Measurements from ENCODE around the gene SPDYE18.
"Not testable (repeated sequence)": the region's sequence is repeated elsewhere in the genome, so short reads cannot be mapped to it uniquely, and the experiment has no call there.

Gene SPDYE18, protein sequence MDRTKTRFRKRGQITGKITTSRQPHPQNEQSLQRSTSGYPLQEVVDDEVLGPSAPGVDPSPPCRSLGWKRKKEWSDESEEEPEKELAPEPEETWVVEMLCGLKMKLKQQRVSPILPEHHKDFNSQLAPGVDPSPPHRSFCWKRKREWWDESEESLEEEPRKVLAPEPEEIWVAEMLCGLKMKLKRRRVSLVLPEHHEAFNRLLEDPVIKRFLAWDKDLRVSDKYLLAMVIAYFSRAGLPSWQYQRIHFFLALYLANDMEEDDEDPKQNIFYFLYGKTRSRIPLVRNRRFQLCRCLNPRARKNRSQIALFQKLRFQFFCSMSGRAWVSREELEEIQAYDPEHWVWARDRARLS

DNA sequence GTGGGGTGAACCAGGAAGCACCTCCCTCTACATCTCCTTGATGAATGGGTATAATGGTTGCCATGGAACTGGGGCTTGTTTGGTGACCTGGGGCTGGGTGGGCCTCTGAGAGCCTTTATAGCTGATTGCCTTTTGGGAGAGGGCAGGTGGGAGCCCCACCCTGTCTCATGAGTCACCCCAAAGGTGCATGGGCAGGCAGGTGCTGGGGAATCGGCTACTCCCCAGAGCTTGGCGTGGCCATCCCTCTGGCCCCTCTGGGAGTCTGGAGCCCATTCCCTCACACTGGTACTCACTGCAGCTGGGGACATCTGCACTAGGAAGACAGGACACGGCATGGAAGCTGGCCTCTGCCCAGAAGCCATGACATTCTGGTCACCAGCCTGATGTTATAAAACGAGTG lies at the start of gene SPDYE18:
Gene SPDYE18 (minus strand): TSS at position 2 of the 400 bp plus-strand sequence. CDS start 2,046 bp downstream, outside the sequence.
- not testable (repeated sequence) for DNase-seq

DNA sequence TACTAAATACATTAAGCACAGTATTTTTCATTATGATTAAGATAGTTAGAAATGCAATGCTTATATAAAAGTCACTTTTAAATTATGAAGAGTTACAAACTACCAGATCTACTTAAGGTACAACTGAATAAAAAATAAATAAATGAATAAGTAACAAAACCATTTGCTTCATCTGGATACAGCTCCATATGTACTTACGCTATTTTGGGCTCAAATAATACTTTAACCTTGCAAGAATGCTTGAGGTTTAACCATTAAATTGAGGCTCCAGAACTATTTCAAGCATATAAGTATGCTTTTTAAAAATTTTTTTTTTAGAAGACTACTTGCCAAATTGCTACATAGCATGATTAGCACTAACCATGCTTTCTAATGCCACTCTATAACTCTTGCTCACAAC lies 46.0 kb upstream of the SPDYE18 start:
- DNase-seq, result not testable (repeated sequence)

DNA sequence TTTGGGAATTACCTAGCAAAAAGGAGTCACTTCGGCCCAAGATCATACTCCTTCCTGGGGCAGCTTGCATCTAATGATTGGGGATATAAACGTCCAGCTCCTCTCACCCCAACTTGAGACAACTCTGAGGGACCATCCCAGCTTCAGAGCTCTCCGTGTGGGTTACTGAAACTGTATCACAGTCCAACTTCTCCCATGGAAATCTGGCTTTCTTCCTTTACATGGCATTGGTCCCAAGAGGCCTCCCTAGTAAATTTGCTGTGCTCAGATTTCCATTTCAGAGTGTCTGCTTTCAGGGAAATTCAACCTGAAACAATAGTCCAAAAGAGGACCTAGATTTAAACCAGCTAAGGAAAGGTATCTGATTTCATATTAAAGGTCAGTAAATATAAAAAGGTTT lies 45.3 kb upstream of the SPDYE18 start:
- DNase-seq, result not testable (repeated sequence)

DNA sequence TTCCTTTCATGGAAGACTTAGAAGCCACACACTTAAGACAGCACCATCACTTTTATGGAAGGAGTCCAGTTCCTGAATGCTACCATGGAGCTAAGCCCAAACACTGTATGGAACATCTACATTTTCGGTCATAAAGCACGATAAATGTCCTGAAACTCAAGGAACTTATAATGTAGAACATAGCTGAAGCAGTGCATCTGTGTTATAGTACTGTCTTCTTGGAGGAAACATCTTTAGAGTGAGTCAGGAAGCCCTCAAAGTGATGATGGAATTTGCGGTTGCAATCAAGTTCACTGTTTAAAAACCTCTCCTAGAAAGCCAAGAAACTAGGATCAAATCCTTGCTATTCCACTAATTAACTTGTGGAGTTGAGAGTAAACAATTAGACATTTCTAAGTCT lies 43.5 kb upstream of the SPDYE18 start:
- not testable (repeated sequence) for DNase-seq

DNA sequence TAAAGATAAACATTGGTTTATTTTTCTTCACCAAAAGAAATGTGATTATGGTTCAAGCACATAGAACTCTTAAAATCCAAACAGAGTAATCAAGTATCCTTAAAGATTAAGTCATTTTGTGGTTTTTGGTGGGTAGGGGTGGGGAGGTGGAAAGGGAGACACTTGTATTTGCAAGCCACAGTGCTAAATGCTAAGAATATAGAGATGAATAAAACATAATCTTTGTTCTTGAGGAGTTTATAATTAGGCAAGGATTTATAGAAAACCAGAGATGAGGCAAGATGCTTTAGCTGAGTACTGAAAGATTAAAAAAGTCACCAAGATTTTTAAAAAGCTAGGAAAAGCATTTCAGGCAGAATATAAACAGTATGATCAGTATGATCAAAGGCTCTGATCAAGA lies 40.3 kb upstream of the SPDYE18 start:
- not testable (repeated sequence) for DNase-seq

DNA sequence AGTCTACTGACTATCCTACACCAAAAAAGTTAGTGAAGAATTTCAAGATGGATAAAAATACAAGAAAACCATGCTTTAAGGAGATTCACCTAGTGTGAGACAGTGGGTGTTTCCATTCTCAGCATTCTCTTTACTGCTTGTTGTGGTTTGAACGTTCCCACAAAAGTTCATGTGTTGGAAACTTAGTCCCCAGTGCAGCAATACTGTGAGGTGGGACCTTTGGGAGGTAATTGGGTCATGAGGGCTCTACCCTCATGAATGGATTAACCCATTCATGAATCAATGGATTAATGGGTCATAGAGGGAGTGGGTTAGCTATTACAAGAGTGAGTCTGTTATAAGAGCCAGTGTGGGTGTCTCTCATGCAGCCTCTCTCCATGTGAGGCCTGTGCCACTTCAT lies 38.8 kb upstream of the SPDYE18 start:
- not testable (repeated sequence) for DNase-seq

DNA sequence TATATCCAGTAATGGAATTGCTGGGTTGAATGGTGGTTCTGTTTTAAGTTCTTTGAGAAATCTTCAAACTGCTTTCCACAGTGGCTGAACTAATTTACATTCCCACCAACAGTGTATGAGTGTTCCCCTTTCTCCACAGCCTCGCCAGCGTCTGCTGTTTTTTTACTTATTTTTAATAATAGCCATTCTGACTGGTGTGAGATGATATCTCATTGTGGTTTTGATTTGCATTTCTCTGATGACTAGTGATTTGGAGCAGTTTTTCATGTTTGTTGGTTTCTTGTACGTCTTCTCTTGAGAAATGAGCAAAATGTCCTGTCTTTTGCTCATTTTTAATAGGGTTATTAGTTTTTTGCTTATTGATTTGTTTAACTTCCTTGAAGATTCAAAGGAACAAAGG lies 38.1 kb upstream of the SPDYE18 start:
- not testable (repeated sequence) for DNase-seq

DNA sequence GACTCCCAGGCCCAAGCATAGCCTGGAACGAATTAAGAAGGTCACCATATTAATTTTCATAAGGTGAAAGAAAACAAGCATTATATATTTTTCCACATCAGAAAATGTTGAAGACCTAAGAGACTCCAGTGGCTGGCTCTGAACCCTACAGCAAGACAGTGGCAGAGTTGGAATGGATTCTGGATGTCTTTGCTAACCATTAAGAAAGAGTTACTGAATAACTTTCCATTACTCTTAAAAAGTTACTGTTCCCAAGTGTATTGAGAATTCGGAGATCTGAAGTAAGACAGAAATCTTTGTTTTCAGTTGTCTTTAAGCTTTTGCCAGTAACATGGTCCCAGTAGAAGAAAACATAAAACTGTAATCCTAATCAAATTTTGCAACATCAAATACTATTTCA lies 29.9 kb upstream of the SPDYE18 start:
- not testable (repeated sequence) for DNase-seq

DNA sequence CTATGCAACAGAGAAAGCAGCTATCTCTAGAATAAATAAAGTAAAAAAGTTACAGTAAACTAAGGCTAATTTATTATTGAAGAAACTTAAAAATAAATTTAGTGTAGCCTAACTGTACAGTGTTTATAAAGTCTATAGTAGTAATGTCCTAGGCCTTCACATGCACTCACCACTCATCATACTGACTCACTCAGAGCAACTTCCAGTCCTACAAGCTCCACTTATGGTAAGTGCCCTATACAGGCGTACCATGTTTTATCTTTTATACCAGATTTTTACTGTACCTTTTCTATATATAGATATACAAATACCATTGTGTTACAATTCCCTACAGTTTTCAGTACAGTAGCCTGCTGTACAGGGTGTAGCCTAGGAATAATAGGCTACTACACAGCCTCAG lies 19.8 kb upstream of the SPDYE18 start:
- DNase-seq, result not testable (repeated sequence)

DNA sequence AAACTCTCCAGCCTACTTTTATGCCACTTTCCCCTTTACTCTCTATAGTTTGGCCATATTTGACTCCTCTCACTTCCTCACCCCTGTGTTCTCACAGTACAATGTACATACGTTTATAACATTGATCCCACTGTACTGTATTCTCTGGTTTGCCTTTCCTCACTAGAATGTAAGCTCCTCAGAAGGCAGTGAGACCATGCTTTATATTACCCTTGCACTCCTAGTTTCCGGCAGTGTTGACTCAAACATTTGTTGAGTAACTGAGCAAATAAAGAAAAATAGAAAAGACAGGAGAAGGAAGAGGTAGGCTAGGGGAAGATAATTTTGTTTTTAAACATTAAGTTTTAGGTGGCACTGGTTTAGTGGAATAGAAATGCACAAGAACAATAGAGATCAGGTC lies 17.9 kb upstream of the SPDYE18 start:
- DNase-seq, result not testable (repeated sequence)

DNA sequence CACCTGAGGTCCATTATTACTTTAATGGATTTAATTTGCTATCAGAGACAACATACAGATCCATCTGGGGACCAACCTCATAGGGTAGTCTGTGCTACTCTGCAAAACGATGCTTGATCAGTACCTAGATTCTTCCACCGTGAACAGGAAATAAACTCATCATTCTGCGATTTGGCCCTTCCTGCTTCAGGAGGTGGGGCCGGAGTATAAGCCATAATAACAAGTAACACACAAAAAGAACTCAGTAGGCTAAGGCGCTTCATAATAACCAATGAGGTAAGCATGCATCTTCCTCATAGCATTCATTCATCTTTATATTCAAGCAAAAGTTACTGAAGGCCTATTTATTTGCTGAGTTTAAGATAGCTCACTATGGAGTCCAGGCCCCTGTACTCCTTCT lies 17.3 kb upstream of the SPDYE18 start:
- not testable (repeated sequence) for DNase-seq

DNA sequence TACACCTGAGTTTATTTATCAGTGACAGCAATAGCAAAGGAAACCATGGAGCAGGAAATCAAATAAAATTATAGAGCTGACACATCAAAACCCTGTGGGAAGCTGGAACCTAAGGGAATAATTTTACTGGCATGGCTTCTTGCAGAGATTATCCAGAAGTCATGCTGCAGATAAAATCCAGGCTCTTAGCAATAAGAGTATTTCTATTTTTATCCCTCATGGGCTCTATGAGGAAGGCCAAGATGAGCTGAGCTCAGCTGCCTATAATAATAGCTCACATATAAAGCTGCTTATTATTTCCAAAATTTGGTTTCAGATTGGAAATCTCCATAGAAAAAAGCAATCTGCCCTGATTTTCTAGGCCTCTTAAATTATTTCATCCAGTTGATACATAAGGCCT lies 16.8 kb upstream of the SPDYE18 start:
- not testable (repeated sequence) for DNase-seq

DNA sequence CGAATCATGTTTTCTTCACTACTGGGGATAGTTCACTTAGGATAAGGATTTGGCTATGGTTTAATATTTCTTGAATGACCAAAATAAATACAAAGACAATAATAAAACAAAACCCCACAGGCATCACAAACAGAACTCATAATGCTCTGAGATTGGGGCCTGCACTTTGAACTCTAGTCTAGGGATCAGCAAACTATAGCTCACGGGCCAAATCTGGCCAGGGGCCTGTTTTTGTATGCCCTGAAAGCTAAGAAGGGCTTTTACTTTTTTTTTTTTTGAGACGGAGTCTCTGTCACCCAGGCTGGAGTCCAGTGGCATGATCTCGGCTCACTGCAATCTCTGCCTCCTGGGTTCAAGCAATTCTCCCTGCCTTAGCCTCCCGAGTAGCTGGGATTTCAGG lies 14.7 kb upstream of the SPDYE18 start:
- not testable (repeated sequence) for DNase-seq

DNA sequence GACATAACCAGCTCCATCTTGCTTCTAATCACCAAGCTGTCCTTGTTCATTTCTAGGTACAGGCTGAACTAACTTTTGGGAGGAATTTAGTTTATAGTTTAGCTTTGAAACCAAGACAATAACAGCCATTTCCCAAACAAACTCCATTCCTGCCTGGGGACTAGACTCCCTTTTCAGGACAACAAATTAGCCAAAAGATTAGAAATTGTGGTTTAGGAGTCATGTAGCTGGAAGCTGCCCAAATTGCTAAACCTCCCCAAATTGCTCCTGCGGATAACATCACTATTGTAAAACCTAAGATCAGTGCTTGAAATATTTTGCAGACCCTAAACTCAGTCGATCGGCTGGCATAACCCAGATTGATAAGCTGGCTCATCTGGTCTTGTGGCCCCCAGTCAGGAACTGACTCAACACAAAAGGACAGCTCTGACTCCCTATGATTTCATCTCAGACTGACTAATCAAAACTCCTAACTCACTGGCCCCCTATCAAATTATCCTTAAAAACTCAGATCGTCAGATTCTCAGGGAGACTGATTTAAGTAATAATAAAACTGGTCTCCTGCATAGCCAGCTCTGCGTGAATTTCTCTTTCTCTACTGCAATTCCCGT lies 12.5 kb upstream of the SPDYE18 start:
- DNase-seq, result not testable (repeated sequence)

DNA sequence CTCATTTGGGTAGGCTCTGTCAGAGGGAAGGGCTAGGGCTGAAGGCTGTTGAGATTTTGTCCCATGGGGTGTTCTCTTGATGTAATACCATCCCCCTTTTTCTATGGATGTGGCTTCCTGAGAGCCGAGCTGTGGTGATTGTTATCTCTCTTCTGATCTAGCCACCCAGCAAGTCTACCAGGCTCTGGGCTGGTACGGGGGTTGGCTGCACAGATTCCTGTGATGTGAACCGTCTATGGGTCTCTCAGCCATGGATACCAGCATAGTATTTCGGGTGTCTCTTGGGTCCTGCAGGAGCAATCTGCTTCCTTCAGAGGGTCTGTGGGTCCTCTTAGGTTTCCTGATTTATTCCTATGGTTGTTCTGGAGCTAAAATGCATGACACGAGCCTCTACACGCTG lies 8.8 kb upstream of the SPDYE18 start:
- not testable (repeated sequence) for DNase-seq

DNA sequence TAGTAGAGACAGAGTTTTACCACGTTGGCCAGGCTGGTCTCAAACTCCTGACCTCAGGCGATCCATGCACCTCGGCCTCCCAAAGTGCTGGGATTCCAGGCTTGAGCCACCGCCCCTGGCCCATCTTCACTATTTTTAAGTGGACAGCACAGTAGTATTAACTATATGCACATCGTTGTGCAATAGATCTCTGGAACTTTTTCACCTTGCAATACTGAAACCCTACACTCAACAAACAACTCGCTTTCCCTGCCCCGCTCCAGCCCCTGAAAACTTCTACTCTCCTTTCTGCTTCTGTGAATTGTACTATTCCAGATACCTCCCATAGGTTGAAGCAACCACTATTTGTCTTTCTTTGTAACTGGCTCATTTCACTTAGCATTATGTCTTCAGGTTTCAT lies 3.5 kb upstream of the SPDYE18 start:
- not testable (repeated sequence) for DNase-seq

DNA sequence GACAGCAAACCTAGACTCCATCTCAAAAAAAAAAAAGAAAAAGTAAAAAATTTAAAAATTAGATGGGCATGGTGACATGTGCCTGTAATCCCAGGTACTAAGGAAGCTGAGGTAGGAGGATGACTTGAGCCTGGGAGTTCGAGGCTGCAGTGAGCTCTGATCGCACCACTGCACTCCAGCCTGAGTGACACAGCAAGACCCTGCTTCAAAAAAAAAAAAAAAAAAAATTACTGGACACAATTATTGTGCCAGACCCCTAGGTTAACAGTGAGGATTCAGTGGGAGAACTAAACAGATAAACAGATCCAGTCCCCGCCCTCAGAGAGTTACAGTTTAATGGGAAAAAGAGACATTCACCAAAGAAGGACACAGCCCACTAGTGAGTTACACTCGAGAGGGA lies 1.4 kb upstream of the SPDYE18 start:
- not testable (repeated sequence) for DNase-seq

DNA sequence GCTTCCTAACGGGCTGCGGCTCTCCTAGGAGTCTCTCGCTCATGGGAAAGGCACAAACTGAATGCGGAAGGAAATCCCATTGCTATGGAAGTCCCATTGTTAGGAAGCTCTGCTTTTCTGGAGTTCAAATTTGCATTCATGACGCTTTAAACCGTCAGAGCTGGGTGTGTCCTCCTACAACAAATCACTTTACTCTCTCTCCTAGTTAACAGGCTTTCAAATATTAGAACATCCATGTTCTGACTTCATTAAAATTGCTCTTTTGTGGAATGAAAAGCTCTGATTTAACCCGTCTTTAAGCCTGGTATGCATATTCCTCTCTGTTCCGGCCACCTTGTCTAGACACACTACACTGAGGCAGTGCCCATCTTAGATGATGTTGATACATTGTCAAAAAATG lies 30.1 kb downstream of the SPDYE18 start, which contains the start of gene SPDYE17:
Gene SPDYE17 (minus strand): TSS at position 101 of the 400 bp plus-strand sequence. CDS start 1,791 bp downstream, outside the sequence.
- not testable (repeated sequence) for DNase-seq

DNA sequence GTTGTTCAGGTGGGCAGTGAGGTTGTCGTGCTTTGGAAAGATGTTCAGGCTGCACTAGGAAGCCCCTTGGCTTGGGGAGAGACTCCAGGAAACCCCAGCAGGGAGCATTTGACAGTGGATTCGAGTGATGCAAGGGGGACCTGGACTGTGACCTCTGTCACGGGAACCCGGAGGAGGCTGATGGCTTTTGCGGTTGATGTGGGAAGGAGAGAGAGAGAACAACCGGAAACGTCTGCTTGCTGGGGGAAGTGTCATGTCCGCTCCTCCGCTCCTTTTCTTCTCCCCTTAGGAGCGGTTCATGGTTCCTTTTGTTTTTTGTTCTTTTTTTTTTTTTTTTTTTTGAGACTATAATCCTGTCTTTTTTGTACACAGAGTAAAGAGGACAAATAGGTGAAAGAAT lies 36.0 kb downstream of the SPDYE18 start:
- DNase-seq, result not testable (repeated sequence)

DNA sequence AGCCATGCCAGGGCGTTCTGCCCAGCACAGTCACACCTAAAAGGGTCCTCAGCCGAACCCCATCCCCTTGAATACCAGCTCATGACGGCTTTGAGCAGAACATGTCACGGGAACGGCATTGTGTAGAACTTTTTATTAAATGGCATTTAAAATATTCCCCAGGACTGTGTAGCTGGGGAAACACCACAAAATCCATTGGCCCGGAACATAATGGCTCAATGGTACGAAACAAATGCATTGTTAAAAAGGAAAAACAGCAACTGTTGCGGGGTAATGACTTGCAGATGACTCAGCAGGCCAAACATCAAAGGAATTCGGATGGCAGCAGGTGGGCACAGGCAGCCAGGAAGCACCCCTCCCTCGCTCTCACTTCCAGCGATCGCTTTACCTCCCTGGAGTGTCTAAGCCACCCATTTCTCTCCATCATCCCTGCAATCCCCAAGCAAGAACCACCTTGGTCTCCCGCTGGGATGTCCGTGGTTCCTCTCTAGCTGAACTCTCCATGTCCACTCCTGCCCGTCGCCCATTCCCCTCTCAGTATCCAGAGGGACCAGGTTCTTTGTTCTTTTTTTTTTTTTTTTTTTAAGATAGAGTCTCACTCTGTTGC lies 52.2 kb downstream of the SPDYE18 start:
- DNase-seq, result not testable (repeated sequence)

DNA sequence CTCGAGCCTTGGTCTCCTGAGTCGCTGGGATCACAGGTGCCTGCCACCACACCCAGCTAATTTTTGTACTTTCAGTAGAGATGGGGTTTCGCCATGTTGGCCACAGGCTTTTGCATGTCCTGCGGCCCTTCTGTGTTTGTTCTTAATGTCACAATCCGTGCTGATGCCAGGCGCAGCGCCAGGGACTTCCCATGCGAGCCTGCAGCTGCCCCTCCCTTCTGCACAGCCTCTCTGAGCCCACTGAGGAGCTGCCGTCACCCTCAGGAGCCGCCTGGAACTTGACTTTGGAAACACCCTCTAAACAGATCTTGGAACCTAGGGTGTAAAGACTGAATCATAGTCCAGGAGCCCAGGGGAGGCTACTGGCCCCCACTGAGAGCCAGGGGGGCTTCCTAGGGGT lies 54.4 kb downstream of the SPDYE18 start:
- DNase-seq, result peak; percentile 76

DNA sequence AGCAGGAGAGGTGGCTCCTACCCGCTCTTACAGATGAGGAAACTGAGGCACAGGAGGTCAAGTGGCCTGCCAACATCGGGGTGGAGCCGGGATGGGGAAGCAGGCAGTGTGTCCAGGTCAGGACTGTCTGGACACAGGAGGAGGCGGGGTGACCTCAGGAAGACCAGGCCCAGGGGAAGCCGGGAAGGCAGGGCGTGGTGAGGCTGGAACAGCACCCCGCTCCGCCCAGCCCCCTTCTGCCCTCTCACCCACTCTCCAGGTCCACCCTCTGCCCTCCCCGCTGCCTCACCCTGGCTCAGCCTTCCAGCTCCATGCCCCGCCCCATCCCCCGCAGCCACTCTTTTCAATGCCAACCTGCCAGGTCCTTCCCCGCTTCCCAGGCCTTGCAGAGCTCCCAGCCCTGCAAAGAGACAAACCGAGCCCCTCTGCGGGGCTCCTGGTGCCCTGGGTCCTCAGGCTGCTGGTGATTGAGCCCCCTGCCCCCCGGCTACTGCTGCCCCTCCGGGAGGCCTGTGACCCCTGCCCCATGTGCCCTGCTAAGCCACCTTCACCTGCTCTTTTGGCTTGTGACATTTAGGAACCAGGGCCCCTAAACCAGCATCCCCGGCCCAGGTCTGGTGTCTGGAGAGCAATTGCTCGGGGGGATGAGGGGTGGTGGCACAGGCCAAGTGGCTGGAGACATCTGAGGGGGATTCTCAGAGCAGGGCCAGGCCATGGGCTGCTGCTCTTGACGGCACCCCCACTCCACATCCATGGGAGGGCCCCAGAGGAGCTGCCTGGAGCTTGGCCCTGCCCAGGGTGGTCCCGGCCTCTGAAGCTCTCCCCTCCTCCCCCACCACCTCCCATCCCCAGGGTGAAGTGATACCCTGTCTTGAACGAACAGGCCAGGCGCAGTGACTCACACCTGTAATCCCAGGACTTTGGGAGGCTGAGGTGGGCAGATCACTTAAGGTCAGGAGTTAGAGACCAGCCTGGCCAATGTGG lies 55.9 kb downstream of the SPDYE18 start:
- not testable (repeated sequence) for DNase-seq

Data from T1000 (cell line).